Lower lobe of right lung (tissue), 2 donors: ENCODE data around the gene MICAL1. TPM values are rescaled to one million over a fixed set of nuclear protein-coding genes. Genes with fewer than 3 reads are reported as not detected.

Experiments
- ATAC-seq, 2 donors: fragments of 200-7000 bp; cut with Tn5 transposase; one replicate each; pipeline ENCODE4 v1.9.1; 2020 to 2022; ENCODE audit warnings: mild to moderate bottlenecking in 2 of 2, moderate library complexity in 2 of 2
- DNase-seq: peaks from one replicate; pipeline ENCODE4 v3.0.0-alpha.2; 2020
- H3K27ac ChIP-seq: fragments of 200-600 bp; one replicate; pipeline ENCODE4 v1.8.0; 2022
- H3K27me3 ChIP-seq: fragments of 200-600 bp; one replicate; pipeline ENCODE4 v1.8.0; 2022; ENCODE audit warnings: low read depth
- H3K36me3 ChIP-seq: fragments of 200-600 bp; one replicate; pipeline ENCODE4 v1.8.0; 2022; ENCODE audit warnings: mild to moderate bottlenecking
- H3K4me1 ChIP-seq: fragments of 200-600 bp; one replicate; pipeline ENCODE4 v1.8.0; 2022
- H3K4me3 ChIP-seq: fragments of 200-600 bp; one replicate; pipeline ENCODE4 v1.8.0; 2022; ENCODE audit warnings: mild to moderate bottlenecking
- H3K9me3 ChIP-seq: fragments of 200-600 bp; one replicate; pipeline ENCODE4 v1.8.0; 2022
- CTCF ChIP-seq: fragments of 200-600 bp; IDR thresholded peaks from one replicate; pipeline ENCODE4 v1.8.0; 2022; ENCODE audit warnings: antibody characterized with exemption, mild to moderate bottlenecking
- intact Hi-C: fragments of 100-400 bp; cut with DNase I; formaldehyde crosslinking; loops from one replicate; pipeline ENCODE4 v1.11.0; 2022
- total RNA-seq: library from RNA; stranded (reverse); fragmentation: NEBNext Ultra II Directional; extraction: Animal tissue kit (Norgen Biotek cat#: 25700); gene quantifications from one replicate; pipeline ENCODE4 v1.2.1, GENCODE V29; 2021
- donor health status: DM: no; HTN: yes; CAD: no; lungs with severe emphysema.

MICAL1 gene
- total RNA-seq, 1 donor from 2014 or later: 79.4 TPM

- no peak overlapping the region for H3K4me3 ChIP-seq
- no peak for ATAC-seq
These were observed 37.9 kb downstream of the MICAL1 start for GRCh38 chr6:109417646-109418045.

GRCh38 chr6:109411034-109411433, 44.5 kb downstream of the MICAL1 start:
- ATAC-seq (no peak), DNase-seq (no peak)
- no peak overlapping the region for H3K27ac ChIP-seq
- no peak for TF ChIP-seq CTCF
- H3K4me3 ChIP-seq: no peak overlapping the region
- H3K36me3 ChIP-seq: no peaks in the 10 kb centered on the region
- H3K4me1 ChIP-seq: no peaks in the 10 kb centered on the region
- H3K27me3 ChIP-seq: no peaks in the 10 kb centered on the region
- intact Hi-C loops: no loop called here
- H3K9me3 ChIP-seq: peaks cover 4% of the 10 kb centered on the region

More at GRCh38 chr6:109417646-109418045, 37.9 kb downstream of the MICAL1 start:
- DNase-seq: no peak
- H3K4me1 ChIP-seq: no peaks in the 10 kb centered on the region
- H3K27ac ChIP-seq: no peak overlapping the region
- intact Hi-C loops: no loop called here
- no peak for TF ChIP-seq CTCF
- no peaks in the 10 kb centered on the region for H3K27me3 ChIP-seq
- H3K36me3 ChIP-seq: no peaks in the 10 kb centered on the region
- H3K9me3 ChIP-seq: peaks cover 4% of the 10 kb centered on the region

GRCh38 chr6:109406196-109406595, 49.4 kb downstream of the MICAL1 start:
- H3K4me1 ChIP-seq: no peaks in the 10 kb centered on the region
- H3K27ac ChIP-seq: no peak overlapping the region
- no peak overlapping the region for H3K4me3 ChIP-seq
- no peaks in the 10 kb centered on the region for H3K9me3 ChIP-seq
- intact Hi-C loops: no loop called here
- DNase-seq (no peak), ATAC-seq (peak in 1 of 2 donors; percentile 24)
- no peaks in the 10 kb centered on the region for H3K36me3 ChIP-seq
- H3K27me3 ChIP-seq: no peaks in the 10 kb centered on the region
- TF ChIP-seq CTCF: no peak

- Histone ChIP-seq H3K4me1 (no peaks in the 10 kb centered on the region), H3K4me3 (no peak overlapping the region), H3K36me3 (no peaks in the 10 kb centered on the region), H3K9me3 (no peaks in the 10 kb centered on the region), H3K27me3 (no peaks in the 10 kb centered on the region), H3K27ac (no peak overlapping the region)
- no peak for TF ChIP-seq CTCF
- DNase-seq (no peak), ATAC-seq (peak; percentile 53 to 73)
- intact Hi-C loops: no loop called here
These were observed 58.6 kb downstream of the MICAL1 start for GRCh38 chr6:109397020-109397419.

- H3K4me3 ChIP-seq: no peak overlapping the region
- TF ChIP-seq CTCF: no peak
- DNase-seq (no peak), ATAC-seq (no peak)
- no peak overlapping the region for H3K27ac ChIP-seq
- intact Hi-C loops: no loop called here
- no peaks in the 10 kb centered on the region for H3K9me3 ChIP-seq
- H3K36me3 ChIP-seq: no peaks in the 10 kb centered on the region
- H3K27me3 ChIP-seq: no peaks in the 10 kb centered on the region
- no peaks in the 10 kb centered on the region for H3K4me1 ChIP-seq
These were observed 59.4 kb downstream of the MICAL1 start for GRCh38 chr6:109396046-109396718.

Other genes starting within 250 kb of the MICAL1 start
- gene CD164, start 73.3 kb downstream of the MICAL1 start, total RNA-seq: 307 TPM
- 10.6 TPM for gene PPIL6, start 15.1 kb downstream of the MICAL1 start, total RNA-seq
- gene SMPD2, start 15.0 kb downstream of the MICAL1 start, total RNA-seq: 13.7 TPM
- gene ZBTB24, start 27.4 kb upstream of the MICAL1 start, total RNA-seq: 8.2 TPM
- gene AK9, start 235.4 kb upstream of the MICAL1 start, total RNA-seq: 13.9 TPM
- gene FIG4, start 235.5 kb upstream of the MICAL1 start, total RNA-seq: 44.5 TPM